ENCODE data around the gene STAG1. TPM values are rescaled to one million over a fixed set of nuclear protein-coding genes. Genes with fewer than 3 reads are reported as not detected.

The STAG1 gene
- total and polyA plus RNA-seq, 2 of the 13 experiments (the other 11 are each of a cell fraction or from before 2014, with no cell fraction given), result 6.2 to 25.9 TPM

DNA sequence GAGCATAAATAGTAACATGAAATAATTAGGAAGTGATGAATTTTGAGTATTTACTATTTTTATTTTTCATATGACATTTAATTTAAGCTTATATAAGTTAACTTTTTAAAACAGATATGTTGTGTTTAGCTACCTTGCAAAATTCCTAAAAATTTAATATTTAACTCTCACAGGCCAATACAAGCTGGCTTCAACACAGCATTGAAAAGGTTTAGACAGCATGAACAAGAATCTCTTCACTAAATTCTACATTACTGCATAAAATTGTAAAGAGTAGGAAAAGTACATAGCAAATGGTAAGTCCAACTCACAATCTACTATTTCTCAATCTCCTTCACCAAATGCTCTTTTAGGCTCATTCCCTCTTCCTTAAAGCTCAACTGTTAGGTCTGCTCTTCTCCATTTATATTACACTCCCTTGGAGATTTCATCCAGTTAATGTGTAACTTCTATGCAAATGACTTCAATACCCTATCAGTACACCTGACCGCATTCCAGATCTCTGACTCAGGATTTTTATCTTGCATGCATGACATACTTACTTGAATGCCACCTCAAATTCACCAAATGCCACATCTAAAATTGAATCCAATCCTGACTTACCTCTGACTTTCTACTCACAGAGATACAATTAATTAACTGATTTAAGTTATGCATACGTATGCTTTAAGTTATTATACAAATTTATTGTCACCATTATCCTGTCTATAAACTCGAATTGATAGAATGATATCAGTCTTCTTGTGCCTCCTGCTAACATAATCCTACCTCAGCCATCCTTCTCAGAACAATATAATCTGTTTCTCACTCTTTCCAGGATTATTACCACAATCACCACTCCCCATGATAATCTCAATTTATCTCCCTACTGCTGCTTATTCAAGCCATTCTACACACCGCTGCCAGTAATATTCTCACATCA lies 127.0 kb downstream of the STAG1 start (continued):
- no peak for TF ChIP-seq ZNF747 (CRISPR knock-in tag; IDR thresholded peaks at IDR 0.05; ENCODE audit: borderline replicate concordance)
- TF ChIP-seq ZNF879 (CRISPR knock-in tag; IDR thresholded peaks at IDR 0.05), result no peak
- TF ChIP-seq THAP7 (CRISPR knock-in tag; IDR thresholded peaks at IDR 0.05), result no peak
- TF ChIP-seq, protein P1, sequence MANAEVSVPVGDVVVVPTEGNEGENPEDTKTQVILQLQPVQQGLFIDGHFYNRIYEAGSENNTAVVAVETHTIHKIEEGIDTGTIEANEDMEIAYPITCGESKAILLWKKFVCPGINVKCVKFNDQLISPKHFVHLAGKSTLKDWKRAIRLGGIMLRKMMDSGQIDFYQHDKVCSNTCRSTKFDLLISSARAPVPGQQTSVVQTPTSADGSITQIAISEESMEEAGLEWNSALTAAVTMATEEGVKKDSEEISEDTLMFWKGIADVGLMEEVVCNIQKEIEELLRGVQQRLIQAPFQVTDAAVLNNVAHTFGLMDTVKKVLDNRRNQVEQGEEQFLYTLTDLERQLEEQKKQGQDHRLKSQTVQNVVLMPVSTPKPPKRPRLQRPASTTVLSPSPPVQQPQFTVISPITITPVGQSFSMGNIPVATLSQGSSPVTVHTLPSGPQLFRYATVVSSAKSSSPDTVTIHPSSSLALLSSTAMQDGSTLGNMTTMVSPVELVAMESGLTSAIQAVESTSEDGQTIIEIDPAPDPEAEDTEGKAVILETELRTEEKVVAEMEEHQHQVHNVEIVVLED (CRISPR knock-in tag; IDR thresholded peaks at IDR 0.05; ENCODE audit: borderline replicate concordance), result no peak
- no peak for TF ChIP-seq HINFP (CRISPR knock-in tag; IDR thresholded peaks at IDR 0.05; ENCODE audit: low read depth)
- TF ChIP-seq ASH2L (IDR thresholded peaks at IDR 0.05; ENCODE audit: insufficient read length, low read depth, low read length), result peak; percentile 28
- no peak for TF ChIP-seq PLRG1 (conservative IDR thresholded peaks at IDR 0.05)
- TF ChIP-seq, protein P2, sequence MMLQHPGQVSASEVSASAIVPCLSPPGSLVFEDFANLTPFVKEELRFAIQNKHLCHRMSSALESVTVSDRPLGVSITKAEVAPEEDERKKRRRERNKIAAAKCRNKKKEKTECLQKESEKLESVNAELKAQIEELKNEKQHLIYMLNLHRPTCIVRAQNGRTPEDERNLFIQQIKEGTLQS (CRISPR knock-in tag; IDR thresholded peaks at IDR 0.05), result peak; percentile 74
- TF ChIP-seq KDM3A (CRISPR knock-in tag; IDR thresholded peaks at IDR 0.05; ENCODE audit: low read depth), result no peak
- no peak for TF ChIP-seq NCOA1 (CRISPR knock-in tag; IDR thresholded peaks at IDR 0.05)
- TF ChIP-seq FOSL2 (CRISPR knock-in tag; IDR thresholded peaks at IDR 0.05), result peak; percentile 87
- no peak for TF ChIP-seq THYN1 (CRISPR knock-in tag; IDR thresholded peaks at IDR 0.05; ENCODE audit: borderline replicate concordance, low read depth)
- no peak for TF ChIP-seq ZFP36 (IDR thresholded peaks at IDR 0.05; ENCODE audit: borderline replicate concordance, low read depth, low read length, partially characterized antibody)
- no peak for TF ChIP-seq ZMYM2 (CRISPR knock-in tag; IDR thresholded peaks at IDR 0.05)
- no peak for TF ChIP-seq ZNF781 (CRISPR knock-in tag; IDR thresholded peaks at IDR 0.05; ENCODE audit: borderline replicate concordance, not compliant biosample characterization)
- TF ChIP-seq PRMT3 (CRISPR knock-in tag; IDR thresholded peaks at IDR 0.05; ENCODE audit: borderline replicate concordance, low read depth), result no peak
- no peak for TF ChIP-seq ARNT (IDR thresholded peaks at IDR 0.05)
- TF ChIP-seq, protein P3, sequence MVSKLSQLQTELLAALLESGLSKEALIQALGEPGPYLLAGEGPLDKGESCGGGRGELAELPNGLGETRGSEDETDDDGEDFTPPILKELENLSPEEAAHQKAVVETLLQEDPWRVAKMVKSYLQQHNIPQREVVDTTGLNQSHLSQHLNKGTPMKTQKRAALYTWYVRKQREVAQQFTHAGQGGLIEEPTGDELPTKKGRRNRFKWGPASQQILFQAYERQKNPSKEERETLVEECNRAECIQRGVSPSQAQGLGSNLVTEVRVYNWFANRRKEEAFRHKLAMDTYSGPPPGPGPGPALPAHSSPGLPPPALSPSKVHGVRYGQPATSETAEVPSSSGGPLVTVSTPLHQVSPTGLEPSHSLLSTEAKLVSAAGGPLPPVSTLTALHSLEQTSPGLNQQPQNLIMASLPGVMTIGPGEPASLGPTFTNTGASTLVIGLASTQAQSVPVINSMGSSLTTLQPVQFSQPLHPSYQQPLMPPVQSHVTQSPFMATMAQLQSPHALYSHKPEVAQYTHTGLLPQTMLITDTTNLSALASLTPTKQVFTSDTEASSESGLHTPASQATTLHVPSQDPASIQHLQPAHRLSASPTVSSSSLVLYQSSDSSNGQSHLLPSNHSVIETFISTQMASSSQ (IDR thresholded peaks at IDR 0.05; ENCODE audit: low read depth), result peak; percentile 82
- TF ChIP-seq, protein P3 (CRISPR knock-in tag; IDR thresholded peaks at IDR 0.05; ENCODE audit: borderline replicate concordance), result peak; percentile 45; the same call in 1 of the 2 replicates

All from HepG2 (cell line).